H1 (cell line): ENCODE results near the gene NHP2. TPM values are rescaled to one million over a fixed set of nuclear protein-coding genes. Genes with fewer than 3 reads are reported as not detected.
A peak's percentile ranks its signal among the peaks of the same experiment; 100 is the strongest.

ENCODE experiments used
- CTCF ChIA-PET: fragments of 300-600 bp; sonication (Branson Sonifier 250); formaldehyde crosslinking; loops from one replicate; lab custom pipeline; 2021; ENCODE audit not compliant: partially characterized antibody; lab: Charles Lee
- POLR2A ChIA-PET: fragments of 300-600 bp; sonication (Branson Sonifier 250); formaldehyde crosslinking; loops from one replicate; lab custom pipeline; 2021; ENCODE audit warnings: inconsistent platforms; ENCODE audit not compliant: partially characterized antibody; lab: Charles Lee
- DNase-seq, 2 experiments: peaks; one replicate each; pipeline versions ENCODE4 v3.0.0 to v3.0.0-alpha.2; 2010 to 2022; ENCODE audit warnings: low spot score in 2 of 2, low read depth in 1 of 2, mixed read lengths in 1 of 2
- FAIRE-seq: peaks from 2 replicates; lab custom pipeline; 2011; peaks lifted over from hg19 to GRCh38; lab: Jason Lieb, UNC
- H2AFZ ChIP-seq: 2 replicates; pipeline ENCODE4 v1.8.1; 2012; ENCODE audit warnings: low read length, inconsistent platforms
- H2AK5ac ChIP-seq: 2 replicates; pipeline ENCODE4 v1.6.1; 2013; ENCODE audit warnings: low read depth, low read length
- H2BK120ac ChIP-seq: replicated peaks from 2 replicates; pipeline ENCODE3; 2013; ENCODE audit warnings: low read depth, low read length, inconsistent platforms
- H2BK12ac ChIP-seq: 2 replicates; pipeline ENCODE4 v1.6.1; 2013; ENCODE audit warnings: low read depth, low read length
- H2BK15ac ChIP-seq: 2 replicates; pipeline ENCODE4 v1.6.1; 2013; ENCODE audit warnings: low read length
- H2BK20ac ChIP-seq: 2 replicates; pipeline ENCODE4 v1.6.1; 2013; ENCODE audit warnings: low read length
- H2BK5ac ChIP-seq: 2 replicates; pipeline ENCODE4 v1.6.1; 2013; ENCODE audit warnings: low read depth, low read length
- H3K14ac ChIP-seq: 2 replicates; pipeline ENCODE4 v1.6.1; 2013; ENCODE audit warnings: inconsistent platforms; ENCODE audit not compliant: insufficient read length
- H3K18ac ChIP-seq: 2 replicates; pipeline ENCODE4 v1.6.1; 2013; ENCODE audit warnings: low read length; ENCODE audit errors: extremely low read depth
- H3K23ac ChIP-seq: 2 replicates; pipeline ENCODE4 v1.6.1; 2013; ENCODE audit warnings: inconsistent platforms; ENCODE audit not compliant: insufficient read length
- H3K23me2 ChIP-seq: 2 replicates; pipeline ENCODE4 v1.6.1; 2013; ENCODE audit warnings: low read depth, low read length
- H3K27ac ChIP-seq: 2 replicates; pipeline ENCODE4 v1.6.1; 2011; ENCODE audit warnings: low read depth, low read length, inconsistent platforms
- H3K27me3 ChIP-seq, 4 experiments: replicated peaks in 1 of 4; 1 replicate in 1 of 4; 2 replicates in 3 of 4; pipeline versions ENCODE4 v1.6.1 to v1.8.1; 2011 to 2013; ENCODE audit warnings: low read length in 3 of 4, mild to moderate bottlenecking in 3 of 4, inconsistent platforms in 2 of 4, mixed read lengths in 2 of 4, moderate library complexity in 1 of 4; ENCODE audit not compliant: control insufficient read depth in 3 of 4, insufficient read depth in 3 of 4; ENCODE audit errors: extremely low read depth in 1 of 4
- H3K36me3 ChIP-seq, 4 experiments: 2 replicates each; pipeline versions ENCODE4 v1.6.1 to v1.8.1; 2011 to 2013; ENCODE audit warnings: mild to moderate bottlenecking in 4 of 4, low read length in 3 of 4, moderate library complexity in 2 of 4, control low read depth in 1 of 4, inconsistent platforms in 1 of 4; ENCODE audit not compliant: insufficient read depth in 4 of 4, control insufficient read depth in 2 of 4
- H3K4ac ChIP-seq: replicated peaks from 2 replicates; pipeline ENCODE3; 2013; ENCODE audit warnings: low read length, low read depth, mixed read lengths, inconsistent platforms; ENCODE audit not compliant: insufficient read length
- H3K4me1 ChIP-seq, 4 experiments: replicated peaks in 1 of 4; 1 replicate in 1 of 4; 2 replicates in 3 of 4; pipeline versions ENCODE4 v1.6.1 to v1.8.1; 2011 to 2013; ENCODE audit warnings: low read length in 3 of 4, inconsistent platforms in 2 of 4, mixed read lengths in 1 of 4; ENCODE audit not compliant: insufficient read depth in 4 of 4, control insufficient read depth in 3 of 4
- H3K4me2 ChIP-seq, 2 experiments: 2 replicates each; pipeline versions ENCODE4 v1.6.1 to v1.8.1; 2011 to 2013; ENCODE audit warnings: low read depth in 2 of 2, low read length in 2 of 2, control low read depth in 1 of 2, inconsistent platforms in 1 of 2, mild to moderate bottlenecking in 1 of 2; ENCODE audit not compliant: insufficient read depth in 1 of 2
- H3K4me3 ChIP-seq, 4 experiments: fragments of 200-600, 300-600 bp in 1 of 4; sonication (generic), shearing (Covaris generic), sonication (Bioruptor Twin) in 1 of 4; 2 replicates each; pipeline versions ENCODE4 v1.5.1 to v1.8.1; 2011 to 2016; ENCODE audit warnings: low read length in 4 of 4, low read depth in 3 of 4, control low read depth in 2 of 4, inconsistent platforms in 2 of 4, mild to moderate bottlenecking in 2 of 4, mixed read lengths in 1 of 4, moderate library complexity in 1 of 4; ENCODE audit not compliant: insufficient read depth in 2 of 4; ENCODE audit errors: extremely low read depth in 1 of 4
- H3K56ac ChIP-seq: replicated peaks from 2 replicates; pipeline ENCODE3; 2013; ENCODE audit warnings: low read depth, mild to moderate bottlenecking, mixed read lengths, low read length, inconsistent platforms; ENCODE audit not compliant: insufficient read length
- H3K79me1 ChIP-seq: 2 replicates; pipeline ENCODE4 v1.6.1; 2013; ENCODE audit warnings: low read depth, low read length, control low read depth
- H3K79me2 ChIP-seq, 2 experiments: 2 replicates each; pipeline versions ENCODE4 v1.6.1 to v1.8.1; 2012 to 2013; ENCODE audit warnings: low read length in 2 of 2, mild to moderate bottlenecking in 2 of 2, inconsistent platforms in 1 of 2; ENCODE audit not compliant: insufficient read depth in 2 of 2, control insufficient read depth in 1 of 2
- H3K9ac ChIP-seq, 4 experiments: replicated peaks in 1 of 4; 1 replicate in 1 of 4; 2 replicates in 3 of 4; pipeline versions ENCODE4 v1.6.1 to v1.8.1; 2011 to 2013; ENCODE audit warnings: low read depth in 3 of 4, low read length in 3 of 4, control low read depth in 2 of 4, mild to moderate bottlenecking in 2 of 4, moderate library complexity in 2 of 4, inconsistent platforms in 1 of 4; ENCODE audit errors: extremely low read depth in 1 of 4
- H3K9me3 ChIP-seq, 2 experiments: 2 replicates each; pipeline versions ENCODE4 v1.6.1 to v1.8.1; 2012 to 2013; ENCODE audit warnings: mild to moderate bottlenecking in 2 of 2, moderate library complexity in 2 of 2, control low read depth in 1 of 2, inconsistent platforms in 1 of 2, low read depth in 1 of 2, low read length in 1 of 2, mixed read lengths in 1 of 2; ENCODE audit not compliant: insufficient read depth in 2 of 2
- H4K20me1 ChIP-seq, 2 experiments: replicated peaks in 1 of 2; 2 replicates each; pipeline versions ENCODE3 to v1.8.1; 2011 to 2013; ENCODE audit warnings: inconsistent platforms in 2 of 2, low read length in 2 of 2, mild to moderate bottlenecking in 1 of 2; ENCODE audit not compliant: insufficient read depth in 2 of 2, control insufficient read depth in 1 of 2
- H4K5ac ChIP-seq: 2 replicates; pipeline ENCODE4 v1.6.1; 2013; ENCODE audit warnings: low read length, low read depth, mixed read lengths, inconsistent platforms; ENCODE audit not compliant: insufficient read length
- H4K8ac ChIP-seq: 2 replicates; pipeline ENCODE4 v1.8.0; 2013; ENCODE audit warnings: mild to moderate bottlenecking, moderate library complexity, low read length, inconsistent platforms; ENCODE audit not compliant: insufficient read depth; ENCODE audit errors: extremely low read depth
- H4K91ac ChIP-seq: replicated peaks from 2 replicates; pipeline ENCODE3; 2013; ENCODE audit warnings: low read length, mixed read lengths, inconsistent platforms; ENCODE audit not compliant: insufficient read length
- ATF3 ChIP-seq: IDR thresholded peaks from 2 replicates; pipeline ENCODE4 v1.6.1; 2011; ENCODE audit warnings: low read depth, mild to moderate bottlenecking, low read length; ENCODE audit not compliant: insufficient read depth
- BCL11A ChIP-seq, 2 experiments: IDR thresholded peaks; one replicate each; pipeline ENCODE4 v1.6.1; 2011; ENCODE audit warnings: low read depth in 2 of 2, low read length in 2 of 2, mild to moderate bottlenecking in 2 of 2
- CREB1 ChIP-seq: IDR thresholded peaks from 2 replicates; pipeline ENCODE4 v1.6.1; 2012; ENCODE audit warnings: inconsistent platforms
- PHF8 ChIP-seq: fragments of 200-600 bp; sonication (generic); conservative IDR thresholded peaks from 2 replicates; pipeline ENCODE4 v1.7.1; 2012; ENCODE audit warnings: low read depth, mild to moderate bottlenecking, inconsistent platforms, low read length, moderate library complexity
- POLR2A ChIP-seq, 2 experiments: IDR thresholded peaks; 1 replicate in 1 of 2; 2 replicates in 1 of 2; pipeline ENCODE4 v1.6.1; 2011; ENCODE audit warnings: low read depth in 2 of 2, low read length in 2 of 2, mild to moderate bottlenecking in 2 of 2; ENCODE audit errors: control extremely low read depth in 1 of 2
- SP2 ChIP-seq: IDR thresholded peaks from 2 replicates; pipeline ENCODE4 v1.6.1; 2012; ENCODE audit warnings: mild to moderate bottlenecking, low read length, inconsistent platforms
- SRF ChIP-seq: IDR thresholded peaks from 2 replicates; pipeline ENCODE4 v1.6.1; 2011; ENCODE audit warnings: mild to moderate bottlenecking, low read depth, low read length, moderate library complexity
- WGBS, 2 experiments: shearing (Covaris generic) in 1 of 2; methylation state at CpG; one replicate each; pipeline versions ENCODE4 v1.1.6 to v1.1.7; 2013 to 2015; ENCODE audit warnings: low lambda C conversion rate in 2 of 2, mixed read lengths in 2 of 2, inconsistent platforms in 1 of 2, low coverage in 1 of 2, missing lambda C conversion rate in 1 of 2; ENCODE audit not compliant: insufficient replicate concordance in 2 of 2, insufficient coverage in 1 of 2, insufficient read length in 1 of 2; ENCODE audit errors: extremely low coverage in 1 of 2, missing lambda C conversion rate in 1 of 2; 5-methylcytosine and 5-hydroxymethylcytosine counted together
- polyA plus RNA-seq, 7 experiments: library from polyadenylated mRNA; depleted of rRNA in 3 of 7; stranded (reverse) in 5 of 7; unstranded in 2 of 7; fragments of >200 nt in 5 of 7; fragments of 200-250 nt in 2 of 7; gene quantifications; 1 replicate in 5 of 7; 2 replicates in 1 of 7; 4 replicates in 1 of 7; pipeline versions ENCODE4 v1.2.1 to v1.2.3, GENCODE V29; 2011 to 2013; ENCODE audit warnings: missing spikeins in 2 of 7, mixed read lengths in 2 of 7
- total RNA-seq: library from RNA; stranded (reverse); fragmentation: NEBNext Ultra II Directional; extraction: Animal tissue kit (Norgen Biotek cat#: 25700); gene quantifications from 2 replicates; pipeline ENCODE4 v1.2.1, GENCODE V29; 2021

Gene NHP2
- total and polyA plus RNA-seq, 2 of the 8 experiments (the other 6 are each of a cell fraction or from before 2014, with no cell fraction given): 241 to 263 TPM

- Histone ChIP-seq H2BK15ac (no peak overlapping the region), H3K9me3 (no peaks in the 10 kb centered on the region), H3K4me2 (no peak overlapping the region), H3K23ac (no peak overlapping the region), H3K27ac (no peak overlapping the region), H3K4me3 (no peak overlapping the region), H3K18ac (no peak overlapping the region), H3K36me3 (peaks cover 25 to 78% (median 55%) of the 10 kb centered on the region in 4 experiments), H3K56ac (no peak overlapping the region), H4K8ac (peak overlapping the region; percentile 1; the same call in 1 of the 2 replicates), H2BK20ac (no peak overlapping the region), H2AK5ac (no peak overlapping the region), H2BK5ac (no peak overlapping the region), H4K91ac (no peak overlapping the region), H2AFZ (no peak overlapping the region), H3K14ac (no peak overlapping the region), H3K4me1 (peaks cover 0 to 2% (median 0%) of the 10 kb centered on the region in 4 experiments; a peak in 3 of 7 replicates), H3K79me1 (no peaks in the 10 kb centered on the region), H3K4ac (no peak overlapping the region), H4K5ac (no peak overlapping the region), H3K27me3 (no peaks in the 10 kb centered on the region), H2BK120ac (no peak overlapping the region), H2BK12ac (no peak overlapping the region), H3K9ac (no peak overlapping the region), H3K79me2 (no peaks in the 10 kb centered on the region), H3K23me2 (no peaks in the 10 kb centered on the region), H4K20me1 (peaks cover 12 to 17% of the 10 kb centered on the region in 2 experiments)
- POLR2A ChIA-PET: interaction anchor here (1.0 to 40.7 kb wide), 10 partner anchors 8 to 67 kb away, joined by 3 to 1250 read pairs (median 11); partner anchors contain the start of genes N4BP3, NHP2 and RMND5B
- WGBS, 2 experiments: 95% methylated on average over 6 of the region's 6 CpGs; no CpG with 5 or more reads in 1 of the 2 experiments
- DNase-seq: no peak
- TF ChIP-seq BCL11A (IDR thresholded peaks at IDR 0.05; ENCODE audit: low read depth in 2 of 2, low read length in 2 of 2) (no peak), SRF (no peak), ATF3 (no peak), CREB1 (no peak), POLR2A (IDR thresholded peaks at IDR 0.05; ENCODE audit: control extremely low read depth in 1 of 2, low read depth in 2 of 2, low read length in 2 of 2) (peak; percentile 25 to 32; a peak in 2 of 3 replicates), PHF8 (no peak), SP2 (no peak)
- CTCF ChIA-PET: interaction anchor here (0.9 to 24.6 kb wide), 12 partner anchors 8 to 65 kb away, joined by 3 to 515 read pairs (median 4); partner anchors contain the start of gene NHP2
- FAIRE-seq: no peak
These were observed 10.4 kb downstream of the NHP2 start for GRCh38 chr5:178143246-178143645.
